ENCODE measurements around the gene KARS1.
A peak's percentile ranks its signal among the peaks of the same experiment; 100 is the strongest.

KARS1 gene

DNA sequence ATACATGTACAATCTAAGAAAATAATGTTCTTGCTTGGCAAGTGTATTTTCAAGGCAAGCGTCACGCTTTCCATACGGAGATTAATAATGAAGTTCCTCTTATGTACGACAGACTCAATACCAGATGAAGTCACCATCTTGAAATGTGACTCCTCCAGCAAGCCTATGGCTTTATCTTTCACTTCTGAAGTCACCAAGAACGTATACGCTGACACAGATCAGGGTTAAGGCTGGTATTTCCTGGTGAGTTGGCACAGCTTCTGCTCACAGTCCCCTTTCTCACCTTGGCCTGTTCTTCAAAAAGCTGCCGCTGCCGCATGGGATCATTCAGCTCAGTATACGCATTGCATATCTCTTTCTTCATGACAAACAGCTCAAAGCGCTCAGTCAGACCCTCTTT lies 18.3 kb downstream of the KARS1 start:
- DNase-seq (ENCODE audit: low spot score), result no peak
- TF ChIP-seq CTCF (IDR thresholded peaks at IDR 0.05; ENCODE audit: borderline replicate concordance, control extremely low read depth, extremely low read depth, insufficient read depth, missing control alignments), result no peak
- in situ Hi-C loops (cut with MboI; ENCODE audit: low sequenced_read_pairs, unreplicated experiment), result no loop called here

DNA sequence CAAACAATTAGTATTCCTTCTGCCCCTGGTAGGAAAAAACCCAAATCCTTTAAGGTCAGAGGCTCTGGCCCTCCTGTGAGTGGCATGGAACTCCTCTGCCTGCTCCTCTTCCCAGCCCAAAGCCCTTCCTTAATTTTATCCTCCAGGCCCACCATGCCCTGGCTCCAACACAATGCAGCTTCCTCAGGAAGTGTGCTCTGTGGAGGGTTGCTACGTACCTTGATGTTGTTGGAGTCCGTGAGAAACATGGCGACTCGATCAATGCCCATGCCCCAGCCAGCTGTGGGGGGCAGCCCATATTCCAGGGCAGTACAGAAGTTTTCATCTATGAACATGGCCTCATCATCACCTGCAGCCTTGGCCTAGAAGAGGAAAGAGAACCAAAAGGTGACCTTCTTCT lies 19.1 kb downstream of the KARS1 start:
- in situ Hi-C loops (cut with MboI; ENCODE audit: low sequenced_read_pairs, unreplicated experiment), result no loop called here
- TF ChIP-seq CTCF (IDR thresholded peaks at IDR 0.05; ENCODE audit: borderline replicate concordance, control extremely low read depth, extremely low read depth, insufficient read depth, missing control alignments), result no peak
- DNase-seq (ENCODE audit: low spot score), result no peak

DNA sequence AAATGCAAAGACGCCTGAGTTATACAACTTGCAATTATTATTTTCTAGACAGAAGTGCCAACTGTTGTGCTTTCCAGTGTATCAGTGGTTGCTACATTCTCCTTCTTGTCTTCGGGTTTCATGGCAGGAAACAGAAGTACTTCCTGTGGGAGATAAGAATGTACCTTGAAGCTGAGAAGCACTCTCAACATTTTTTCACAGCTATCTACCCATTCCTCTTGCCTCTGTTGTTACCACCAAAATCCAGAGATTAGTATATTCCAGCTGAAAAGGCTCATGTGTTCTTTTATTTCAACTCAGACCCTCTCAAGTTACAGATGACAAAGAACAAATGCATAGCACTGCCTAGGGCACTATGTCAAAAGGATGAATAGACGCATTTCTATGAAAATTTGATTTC lies 19.6 kb downstream of the KARS1 start:
- DNase-seq (ENCODE audit: low spot score), result no peak
- in situ Hi-C loops (cut with MboI; ENCODE audit: low sequenced_read_pairs, unreplicated experiment), result no loop called here
- no peak for TF ChIP-seq CTCF (IDR thresholded peaks at IDR 0.05; ENCODE audit: borderline replicate concordance, control extremely low read depth, extremely low read depth, insufficient read depth, missing control alignments)

DNA sequence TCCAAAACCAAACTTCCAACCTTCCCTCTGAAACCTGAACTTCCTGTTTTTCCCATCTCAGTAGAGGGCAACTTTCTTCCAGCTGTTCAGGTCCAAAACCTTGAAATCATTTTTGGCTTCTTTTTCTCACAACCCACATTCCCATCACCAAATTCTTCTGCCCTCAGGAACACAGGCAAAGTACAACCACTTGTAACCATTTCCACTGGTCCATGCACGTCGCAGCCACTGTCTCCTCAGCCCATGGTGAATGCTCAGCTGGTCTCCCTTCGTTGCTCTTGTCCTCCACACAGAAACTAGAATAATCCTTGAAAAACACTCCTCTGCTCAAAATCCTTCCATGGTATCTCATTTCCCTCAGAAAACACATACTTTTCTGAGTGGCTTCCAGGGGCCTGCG lies 20.7 kb downstream of the KARS1 start:
- in situ Hi-C loops (cut with MboI; ENCODE audit: low sequenced_read_pairs, unreplicated experiment), result no loop called here
- no peak for DNase-seq (ENCODE audit: low spot score)
- no peak for TF ChIP-seq CTCF (IDR thresholded peaks at IDR 0.05; ENCODE audit: borderline replicate concordance, control extremely low read depth, extremely low read depth, insufficient read depth, missing control alignments)

DNA sequence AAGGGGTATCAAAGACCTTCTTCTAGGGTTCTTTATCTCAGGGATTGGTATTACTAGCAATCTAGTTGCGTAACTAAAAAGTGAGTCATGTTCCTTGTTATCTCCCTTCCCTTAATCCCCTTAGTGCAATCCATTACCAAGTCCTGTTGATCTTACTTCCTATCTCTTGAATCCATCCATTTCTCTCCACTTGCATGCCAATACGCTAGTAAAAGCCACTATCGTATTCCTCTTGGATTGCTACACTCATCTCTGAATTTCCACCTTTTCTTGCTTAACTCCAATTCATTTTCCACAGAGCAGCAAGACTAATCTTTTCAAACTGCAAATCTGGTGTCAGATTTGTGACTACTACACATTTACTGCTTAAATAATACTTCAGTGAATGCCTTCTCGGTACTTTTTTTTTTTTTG lies 22.5 kb downstream of the KARS1 start:
- in situ Hi-C loops (cut with MboI; ENCODE audit: low sequenced_read_pairs, unreplicated experiment), result no loop called here
- TF ChIP-seq CTCF (IDR thresholded peaks at IDR 0.05; ENCODE audit: borderline replicate concordance, control extremely low read depth, extremely low read depth, insufficient read depth, missing control alignments), result no peak
- DNase-seq (ENCODE audit: low spot score), result no peak

DNA sequence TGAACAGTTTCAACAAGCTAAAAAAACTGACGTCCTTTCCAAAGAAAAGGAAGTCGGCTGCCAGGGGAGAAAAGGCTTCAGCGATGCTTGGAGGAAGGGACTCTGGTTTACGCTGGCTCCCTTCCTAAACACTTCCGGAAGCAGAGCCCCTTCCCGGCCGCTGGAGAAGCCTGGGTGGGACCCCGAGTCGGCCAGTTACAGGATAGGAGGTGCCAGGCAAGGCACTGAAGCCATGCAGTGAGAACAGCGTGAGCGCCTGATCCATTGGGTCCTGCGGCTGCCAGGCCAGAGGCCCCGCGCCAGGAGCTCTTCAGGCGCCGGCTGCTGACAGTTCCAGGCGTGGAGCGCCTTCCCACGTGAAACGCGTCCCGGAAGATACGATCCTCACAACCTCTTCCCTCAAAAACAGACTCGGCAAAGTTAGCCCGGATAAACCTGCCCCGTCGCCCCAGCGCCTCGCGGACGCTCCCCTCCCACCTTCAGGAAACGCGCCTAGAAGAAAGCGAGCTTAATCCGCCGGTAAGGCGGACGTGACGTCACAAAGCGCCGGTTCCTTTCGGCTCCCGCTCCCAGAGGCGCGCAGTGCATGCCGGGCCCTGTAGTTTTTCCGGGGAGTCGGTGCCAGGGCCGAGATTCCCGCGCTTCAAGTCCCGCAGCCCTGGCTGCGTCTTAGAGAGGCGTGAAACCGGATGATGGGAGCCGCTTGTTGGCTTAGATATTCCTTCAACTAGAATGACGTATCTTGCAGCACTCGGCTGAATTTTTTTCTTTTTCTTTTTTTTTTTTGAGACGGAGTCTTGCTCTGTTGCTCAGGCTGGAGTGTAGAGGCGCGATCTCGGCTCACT lies 24.5 kb downstream of the KARS1 start, which contains the start of gene ADAT1:
Gene ADAT1, minus strand, starts transcription at position 521 of the 845 bp plus-strand sequence. CDS start 2,482 bp downstream, outside the sequence.
- DNase-seq (ENCODE audit: low spot score), result peak; percentile 95
- no peak for TF ChIP-seq CTCF (IDR thresholded peaks at IDR 0.05; ENCODE audit: borderline replicate concordance, control extremely low read depth, extremely low read depth, insufficient read depth, missing control alignments)
- in situ Hi-C loops (cut with MboI; ENCODE audit: low sequenced_read_pairs, unreplicated experiment), result no loop called here

All from GM13976 (cell line).